A549 treated with DMSO at 1 μM for 4 hours (cell line): ENCODE results near the gene CDCP2. TPM values are rescaled to one million over a fixed set of nuclear protein-coding genes. Genes with fewer than 3 reads are reported as not detected.

Experiments used
- total RNA-seq: library from RNA; stranded (reverse); fragments of 200-300 nt; extraction: Qiagen RNA extraction; gene quantifications from 5 replicates; pipeline ENCODE4 v1.2.3, GENCODE V29; 2022; ENCODE audit warnings: low read depth

Gene CDCP2
- total RNA-seq, result not detected in 5 replicates

DNA sequence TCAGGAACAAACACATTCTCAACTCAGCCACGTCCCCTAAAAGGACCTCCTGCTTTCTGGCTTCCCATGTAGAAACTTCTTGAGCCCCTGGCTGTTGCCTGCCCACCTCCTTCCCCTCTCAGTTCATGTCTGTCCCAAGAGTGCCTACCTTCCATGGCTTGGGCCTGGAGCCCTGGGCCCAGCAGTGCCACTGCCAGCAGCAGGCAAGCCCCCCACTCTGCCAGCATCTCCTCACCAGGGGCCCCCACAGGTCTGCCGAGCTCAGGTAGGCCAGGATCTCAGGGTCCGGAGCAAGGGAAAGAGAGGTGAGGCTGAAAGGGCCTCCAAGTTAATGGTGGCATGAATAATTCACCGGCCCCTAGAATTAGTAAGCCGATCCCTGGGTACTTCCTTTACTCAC, at the start of gene CDCP2:
TSS of gene CDCP2 (minus strand) at position 305 of the 400 bp plus-strand sequence. CDS start at position 227, 78 bp downstream.

DNA sequence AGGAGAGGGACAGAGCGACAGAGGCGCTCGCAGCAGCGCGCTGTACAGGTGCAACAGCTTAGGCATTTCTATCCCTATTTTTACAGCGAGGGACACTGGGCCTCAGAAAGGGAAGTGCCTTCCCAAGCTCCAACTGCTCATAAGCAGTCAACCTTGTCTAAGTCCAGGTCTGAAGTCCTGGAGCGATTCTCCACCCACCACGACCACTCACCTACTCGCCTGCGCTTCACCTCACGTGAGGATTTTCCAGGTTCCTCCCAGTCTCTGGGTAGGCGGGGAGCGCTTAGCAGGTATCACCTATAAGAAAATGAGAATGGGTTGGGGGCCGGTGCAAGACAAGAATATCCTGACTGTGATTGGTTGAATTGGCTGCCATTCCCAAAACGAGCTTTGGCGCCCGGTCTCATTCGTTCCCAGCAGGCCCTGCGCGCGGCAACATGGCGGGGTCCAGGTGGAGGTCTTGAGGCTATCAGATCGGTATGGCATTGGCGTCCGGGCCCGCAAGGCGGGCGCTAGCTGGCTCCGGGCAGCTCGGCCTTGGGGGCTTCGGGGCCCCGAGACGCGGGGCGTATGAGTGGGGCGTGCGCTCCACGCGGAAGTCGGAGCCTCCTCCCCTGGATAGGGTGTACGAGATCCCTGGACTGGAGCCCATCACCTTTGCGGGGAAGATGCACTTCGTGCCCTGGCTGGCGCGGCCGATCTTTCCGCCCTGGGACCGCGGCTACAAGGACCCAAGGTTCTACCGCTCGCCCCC, 47.1 kb upstream of the CDCP2 start, which contains the start of the genes CYB5RL and MRPL37:
TSS of gene CYB5RL (minus strand) at position 266 of the 754 bp plus-strand sequence. CDS start 4,414 bp downstream, outside the sequence.
TSS of gene MRPL37 (plus strand) at position 403 of the 754 bp plus-strand sequence. CDS start at position 480, 77 bp downstream.

Other genes with a start within 250 kb of the CDCP2 start
- gene IFT25, start 207.3 kb downstream of the CDCP2 start, total RNA-seq, result 26.7 to 36.6 TPM (median 28.3 TPM) in 5 replicates
- gene LRRC42, start 206.7 kb downstream of the CDCP2 start, total RNA-seq, result 24.1 to 28.4 TPM (median 27.4 TPM) in 5 replicates
- gene LDLRAD1, start 134.8 kb downstream of the CDCP2 start, total RNA-seq, result not detected in 5 replicates
- 109 to 141 TPM (median 124 TPM) in 5 replicates for gene TMEM59, start 99.8 kb downstream of the CDCP2 start, total RNA-seq
- 1.6 to 4.0 TPM (median 3.1 TPM) in 5 replicates for gene TCEANC2, start 99.4 kb downstream of the CDCP2 start, total RNA-seq
- 2.4 to 3.6 TPM (median 2.9 TPM) in 5 replicates for gene CYB5RL, start 47.0 kb upstream of the CDCP2 start, total RNA-seq
- gene MRPL37, start 47.2 kb upstream of the CDCP2 start, total RNA-seq, result 88.4 to 100 TPM (median 96.6 TPM) in 5 replicates